Naive thymus-derived CD8-positive, alpha-beta T cell (primary cell): ENCODE results near the gene SH2D2A. TPM values are rescaled to one million over a fixed set of nuclear protein-coding genes. Genes with fewer than 3 reads are reported as not detected.

Experiments used
- ATAC-seq, 2 donors: fragments of 150-1000 bp; cut with Tn5 transposase in 1 of 2; sonication (Bioruptor Pico), chemical (Tn5 transposase) in 1 of 2; 1 replicate in 1 of 2; 2 replicates in 1 of 2; pipeline ENCODE4 v1.10.0; 2021; ENCODE audit warnings: mild to moderate bottlenecking in 2 of 2, moderate library complexity in 2 of 2
- POLR2A ChIA-PET: fragments of 350-600 bp; sonication (Branson Sonifier 250); formaldehyde crosslinking; loops from one replicate; lab custom pipeline; 2021; ENCODE audit warnings: antibody characterized with exemption; lab: Charles Lee
- DNase-seq, 10 donors: peaks; one replicate each; pipeline versions ENCODE4 v3.0.0 to v3.0.0-alpha.2; 2020 to 2022
- H3K27ac Mint-ChIP-seq, 10 donors: one replicate each; pipeline ENCODE4 v1.8.0; 2020 to 2022; ENCODE audit warnings: mild to moderate bottlenecking in 10 of 10, mixed read lengths in 10 of 10, moderate library complexity in 4 of 10, inconsistent platforms in 1 of 10
- H3K27me3 Mint-ChIP-seq, 5 donors: one replicate each; pipeline ENCODE4 v1.8.0; 2021 to 2022; ENCODE audit warnings: mixed read lengths in 5 of 5
- H3K36me3 Mint-ChIP-seq, 3 donors: one replicate each; pipeline ENCODE4 v1.8.0; 2020 to 2022; ENCODE audit warnings: mixed read lengths in 3 of 3, mild to moderate bottlenecking in 2 of 3, inconsistent platforms in 1 of 3
- H3K4me1 Mint-ChIP-seq, 4 donors: one replicate each; pipeline ENCODE4 v1.8.0; 2021 to 2022; ENCODE audit warnings: mixed read lengths in 4 of 4
- H3K4me3 Mint-ChIP-seq, 10 donors: one replicate each; pipeline ENCODE4 v1.8.0; 2020 to 2022; ENCODE audit warnings: mild to moderate bottlenecking in 10 of 10, mixed read lengths in 10 of 10, moderate library complexity in 6 of 10, inconsistent platforms in 1 of 10
- H3K9me3 Mint-ChIP-seq, 9 donors: one replicate each; pipeline ENCODE4 v1.8.0; 2020 to 2022; ENCODE audit warnings: mixed read lengths in 9 of 9, mild to moderate bottlenecking in 3 of 9, inconsistent platforms in 1 of 9, moderate library complexity in 1 of 9
- polyA plus RNA-seq, 3 donors: library from polyadenylated mRNA; unstranded; fragments of 300-500 nt; fragmentation: Illumina TruSeq; gene quantifications; one replicate each; pipeline ENCODE4 v1.2.3, GENCODE V29; 2021
- total RNA-seq, 8 experiments: library from RNA in 2 of 8; stranded (reverse) in 2 of 8; gene quantifications; one replicate each; pipeline ENCODE4 v1.2.3 and lab custom pipeline; 2021 to 2026

SH2D2A gene
- total and polyA plus RNA-seq, 5 experiments from 2014 or later = 23.6 to 31.5 (median 24.7) TPM

DNA sequence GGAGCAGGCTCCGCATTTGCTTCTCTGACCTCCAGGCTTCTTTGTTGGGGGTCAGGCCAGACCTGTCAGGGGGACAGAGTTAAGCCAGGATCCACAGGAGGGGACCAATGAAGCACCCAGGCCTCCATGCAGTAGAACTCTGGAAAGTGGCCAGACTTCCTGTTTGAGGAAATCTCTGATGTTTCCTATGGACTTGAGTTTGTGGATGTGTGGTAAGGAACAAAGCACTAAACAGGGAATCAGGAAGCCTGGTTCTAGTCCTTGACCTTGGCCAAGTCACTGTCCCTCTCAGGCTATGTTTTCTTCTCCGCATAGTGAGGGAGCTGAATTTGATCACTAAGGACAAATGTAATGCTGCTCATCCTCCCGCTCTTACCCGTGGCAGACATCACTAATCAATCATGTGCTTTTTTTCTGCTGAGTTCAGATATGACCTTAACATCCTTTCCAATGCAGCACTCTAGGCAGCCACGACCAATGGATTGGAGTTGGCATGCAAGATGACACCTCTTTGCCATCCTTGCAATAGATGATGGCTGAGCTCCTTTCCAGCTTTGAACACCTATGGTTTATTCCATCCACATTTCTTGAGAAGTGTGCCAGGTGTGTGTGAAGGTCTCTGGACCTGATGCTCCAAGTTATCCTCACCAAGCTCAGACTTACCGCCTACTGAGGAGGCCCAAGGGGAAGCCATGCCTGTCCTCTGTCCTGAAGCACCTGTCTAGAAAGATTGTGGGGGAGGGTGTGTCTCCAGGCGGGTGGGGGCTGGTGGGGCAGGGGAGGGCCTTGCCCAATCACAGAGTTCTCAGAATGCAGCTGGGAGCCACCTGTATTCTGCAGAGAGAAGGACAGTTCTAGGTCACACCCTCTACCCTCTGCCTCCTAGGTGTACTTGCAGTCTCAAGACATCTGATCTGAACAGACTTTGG is 9.9 kb downstream of the SH2D2A start:
- Mint-ChIP-seq H3K4me1 (peaks cover 25 to 42% (median 34%) of the 10 kb centered on the region in 4 donors), H3K27me3 (no peaks in the 10 kb centered on the region), H3K9me3 (no peaks in the 10 kb centered on the region), H3K36me3 (peaks cover 0 to 44% (median 5%) of the 10 kb centered on the region in 3 donors), H3K27ac (peak overlapping the region; percentile 30 to 88 (median 76)), H3K4me3 (no peak overlapping the region)
- DNase-seq (no peak), ATAC-seq (peak; percentile 8 to 10)
- POLR2A ChIA-PET = interaction anchor here (1.1 kb wide), 1 partner anchor 10 kb away, joined by 3 read pairs; no protein-coding TSS in a partner anchor

- Mint-ChIP-seq H3K4me3 (no peak overlapping the region), H3K27me3 (no peaks in the 10 kb centered on the region), H3K4me1 (peaks cover 17 to 42% (median 29%) of the 10 kb centered on the region in 4 donors), H3K36me3 (peaks cover 0 to 42% (median 5%) of the 10 kb centered on the region in 3 donors), H3K27ac (peak overlapping the region; percentile 18 to 88 (median 74)), H3K9me3 (no peaks in the 10 kb centered on the region)
- DNase-seq (no peak), ATAC-seq (no peak)
- POLR2A ChIA-PET = interaction anchor here (0.6 to 0.9 kb wide), 2 partner anchors 15 to 65 kb away, joined by 3 read pairs; partner anchors contain the start of gene MRPL24
These were observed 10.7 kb downstream of the SH2D2A start for GRCh38 chr1:156805766-156806511.

DNA sequence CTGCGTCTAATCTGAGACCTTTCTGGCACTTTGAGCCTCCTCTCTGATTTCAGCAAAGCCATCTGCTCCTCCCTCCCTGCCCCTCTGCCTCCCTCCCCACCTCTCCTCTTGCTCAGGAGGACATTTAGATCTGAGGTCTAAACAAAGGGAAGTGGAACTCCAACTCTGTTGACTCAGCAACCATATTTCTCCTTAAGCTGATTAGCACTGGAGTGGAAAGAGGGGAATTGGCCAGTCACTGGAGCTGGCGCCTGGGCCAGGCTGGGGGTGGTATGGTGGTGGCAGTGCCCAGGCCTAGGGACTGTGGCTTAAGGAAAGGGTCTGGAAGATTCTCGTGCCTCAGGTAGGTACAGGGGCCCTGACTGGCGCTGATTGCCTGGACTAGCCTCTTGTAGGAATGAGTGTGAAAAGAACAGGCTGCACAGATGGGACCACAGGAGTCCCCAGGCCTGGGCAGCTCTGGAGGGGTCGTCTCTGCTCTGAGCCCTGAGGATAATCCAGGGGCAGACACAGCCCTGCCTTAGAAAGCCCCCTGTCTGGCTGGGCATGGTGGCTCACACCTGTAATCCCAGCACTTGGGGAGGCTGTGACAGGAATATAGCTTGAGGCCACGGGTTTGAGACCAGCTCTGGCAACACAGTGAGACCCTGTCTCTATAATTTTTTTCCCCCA is 11.9 kb downstream of the SH2D2A start:
- peaks cover 0 to 49% (median 7%) of the 10 kb centered on the region in 3 donors for H3K36me3 Mint-ChIP-seq
- DNase-seq (no peak), ATAC-seq (no peak)
- H3K9me3 Mint-ChIP-seq = no peaks in the 10 kb centered on the region
- H3K27me3 Mint-ChIP-seq = no peaks in the 10 kb centered on the region
- POLR2A ChIA-PET = interaction anchor here (0.9 kb wide), 1 partner anchor 64 kb away, joined by 3 read pairs; the partner anchor contains the start of gene MRPL24
- peak overlapping the region; percentile 50 to 90 (median 76) for H3K27ac Mint-ChIP-seq
- H3K4me3 Mint-ChIP-seq = no peak overlapping the region
- H3K4me1 Mint-ChIP-seq = peaks cover 16 to 42% (median 28%) of the 10 kb centered on the region in 4 donors

- H3K36me3 Mint-ChIP-seq = peaks cover 0 to 50% (median 7%) of the 10 kb centered on the region in 3 donors
- ATAC-seq (no peak), DNase-seq (no peak)
- H3K27ac Mint-ChIP-seq = peak overlapping the region; percentile 29 to 90 (median 72)
- peaks cover 14 to 42% (median 26%) of the 10 kb centered on the region in 4 donors for H3K4me1 Mint-ChIP-seq
- H3K9me3 Mint-ChIP-seq = no peaks in the 10 kb centered on the region
- H3K27me3 Mint-ChIP-seq = no peaks in the 10 kb centered on the region
- POLR2A ChIA-PET = no interaction called here
- peak overlapping the region in 1 of 10 donors; percentile 2 for H3K4me3 Mint-ChIP-seq
These were observed 12.6 kb downstream of the SH2D2A start for GRCh38 chr1:156804026-156804425.

- H3K36me3 Mint-ChIP-seq = peaks cover 0 to 51% (median 7%) of the 10 kb centered on the region in 3 donors
- DNase-seq (no peak), ATAC-seq (no peak)
- no peaks in the 10 kb centered on the region for H3K9me3 Mint-ChIP-seq
- H3K27me3 Mint-ChIP-seq = no peaks in the 10 kb centered on the region
- H3K27ac Mint-ChIP-seq = peak overlapping the region in 8 of 10 donors; percentile 22 to 71 (median 46)
- H3K4me1 Mint-ChIP-seq = peaks cover 11 to 37% (median 21%) of the 10 kb centered on the region in 4 donors
- H3K4me3 Mint-ChIP-seq = no peak overlapping the region
- POLR2A ChIA-PET = interaction anchor here (0.6 kb wide), 1 partner anchor 19 kb away, joined by 4 read pairs; no protein-coding TSS in a partner anchor
These were observed 13.4 kb downstream of the SH2D2A start for GRCh38 chr1:156803086-156803851.

DNA sequence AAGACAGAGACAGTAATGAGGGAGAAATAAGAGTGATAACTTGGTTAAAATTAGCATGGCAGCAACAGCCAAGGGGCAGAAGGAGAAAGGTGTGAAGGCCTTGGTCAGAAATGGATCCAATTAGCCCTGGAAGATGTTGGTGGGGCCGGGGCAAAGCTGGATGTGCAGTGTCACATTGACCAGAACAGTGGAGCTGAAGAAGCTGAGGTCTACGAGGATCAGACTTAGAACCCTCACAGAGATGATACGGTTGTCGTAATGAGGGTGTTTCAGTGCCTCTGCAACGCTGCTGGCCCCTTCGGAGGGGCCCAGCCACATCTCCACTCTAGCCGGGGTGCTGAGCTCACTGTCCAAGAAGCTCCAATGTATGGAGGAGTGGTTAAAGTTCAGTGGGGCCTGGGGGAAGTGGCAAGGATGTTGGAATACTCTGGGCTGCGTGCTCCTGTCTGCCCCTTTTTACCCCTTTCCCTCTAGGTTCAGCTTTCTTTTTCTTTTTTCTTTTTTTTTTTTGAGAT is 14.2 kb downstream of the SH2D2A start:
- no peaks in the 10 kb centered on the region for H3K27me3 Mint-ChIP-seq
- ATAC-seq = no peak
- H3K4me3 Mint-ChIP-seq = no peak overlapping the region
- peaks cover 1 to 51% (median 12%) of the 10 kb centered on the region in 3 donors for H3K36me3 Mint-ChIP-seq
- POLR2A ChIA-PET = interaction anchor here (0.8 kb wide), 1 partner anchor 13 kb away, joined by 4 read pairs; no protein-coding TSS in a partner anchor
- no peaks in the 10 kb centered on the region for H3K9me3 Mint-ChIP-seq
- peak overlapping the region in 8 of 10 donors; percentile 29 to 77 (median 60) for H3K27ac Mint-ChIP-seq
- no peak for DNase-seq
- peaks cover 4 to 29% (median 13%) of the 10 kb centered on the region in 4 donors for H3K4me1 Mint-ChIP-seq

DNA sequence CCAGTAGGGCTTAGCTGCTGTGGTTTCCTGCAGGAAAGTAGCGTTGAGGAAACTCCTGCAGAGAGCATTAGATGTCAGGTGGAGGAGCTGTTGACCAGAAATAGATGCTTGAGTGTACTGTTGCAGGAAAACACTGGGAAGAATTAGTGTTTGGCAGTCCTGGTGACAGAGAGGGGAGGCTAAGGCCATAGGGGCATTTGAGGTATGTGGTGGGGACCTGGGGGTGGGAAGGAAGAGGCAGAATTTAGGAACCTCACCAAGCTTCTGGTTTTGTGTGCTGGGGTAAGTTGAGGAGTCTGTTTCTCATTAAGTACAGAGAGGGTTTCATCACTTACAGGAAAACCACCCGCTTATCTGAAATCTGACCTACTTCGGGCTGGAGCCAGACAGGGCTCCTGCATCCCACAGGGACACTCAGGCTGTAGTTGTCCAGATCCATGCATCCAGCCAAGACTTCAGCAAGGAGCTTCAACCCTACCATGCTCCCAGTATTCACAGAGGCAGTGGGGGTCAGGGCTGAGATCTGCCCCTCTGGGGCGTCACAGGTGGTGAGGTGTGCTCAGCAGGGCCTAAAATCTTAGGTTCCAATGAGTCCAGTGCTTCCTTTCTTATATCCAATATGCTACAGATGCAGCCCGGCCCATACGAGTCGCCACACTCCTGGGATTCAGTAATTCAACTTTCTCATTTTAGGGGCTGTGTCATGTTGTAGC is 15.1 kb downstream of the SH2D2A start:
- Mint-ChIP-seq H3K9me3 (no peaks in the 10 kb centered on the region), H3K27ac (peak overlapping the region; percentile 4 to 78 (median 56)), H3K36me3 (peaks cover 6 to 53% (median 15%) of the 10 kb centered on the region in 3 donors), H3K27me3 (no peaks in the 10 kb centered on the region), H3K4me1 (peaks cover under 1 to 27% (median 9%) of the 10 kb centered on the region in 4 donors), H3K4me3 (no peak overlapping the region)
- DNase-seq (no peak), ATAC-seq (no peak)
- POLR2A ChIA-PET = no interaction called here

DNA sequence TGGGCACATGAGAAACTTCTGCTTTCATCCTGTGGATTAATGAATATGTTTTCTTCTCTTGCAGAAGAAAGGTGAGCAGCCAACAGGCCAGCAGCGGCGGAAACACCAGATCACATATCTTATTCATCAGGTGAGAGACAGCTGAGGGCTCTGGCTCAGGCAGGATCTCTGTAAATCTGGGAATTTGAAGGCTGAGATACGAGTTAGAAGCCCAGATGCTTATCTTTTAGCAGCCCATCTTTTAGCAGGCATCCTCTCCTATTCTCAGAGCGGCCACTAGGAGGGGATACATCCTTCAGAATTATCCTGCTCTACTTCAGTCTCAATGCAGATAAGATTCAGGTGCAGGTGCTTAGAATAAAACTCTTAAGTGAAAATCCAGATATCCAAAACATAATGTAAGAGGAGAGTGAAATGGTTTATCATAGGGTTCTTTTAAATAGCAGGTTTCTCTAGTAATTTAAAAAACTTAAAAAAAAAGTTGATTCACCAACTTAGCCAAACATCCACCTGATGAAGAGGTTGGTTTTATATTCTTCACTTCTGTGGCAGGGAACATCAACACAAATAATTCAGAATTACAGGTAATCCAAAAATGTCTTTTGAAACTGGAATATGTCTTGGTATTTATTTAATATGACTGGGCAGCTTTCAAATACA is 19.3 kb downstream of the SH2D2A start:
- H3K9me3 Mint-ChIP-seq = no peaks in the 10 kb centered on the region
- H3K4me1 Mint-ChIP-seq = peaks cover 3 to 14% (median 5%) of the 10 kb centered on the region in 4 donors
- H3K27ac Mint-ChIP-seq = peak overlapping the region in 3 of 10 donors; percentile 8 to 42 (median 17)
- no peaks in the 10 kb centered on the region for H3K27me3 Mint-ChIP-seq
- DNase-seq (peak; percentile 25 to 77 (median 64)), ATAC-seq (peak; percentile 88 to 92)
- no peak overlapping the region for H3K4me3 Mint-ChIP-seq
- POLR2A ChIA-PET = interaction anchor here (1.1 to 3.2 kb wide), 2 partner anchors 10 to 63 kb away, joined by 3 to 13 read pairs; partner anchors contain the start of gene NTRK1
- H3K36me3 Mint-ChIP-seq = peaks cover 16 to 86% (median 25%) of the 10 kb centered on the region in 3 donors

DNA sequence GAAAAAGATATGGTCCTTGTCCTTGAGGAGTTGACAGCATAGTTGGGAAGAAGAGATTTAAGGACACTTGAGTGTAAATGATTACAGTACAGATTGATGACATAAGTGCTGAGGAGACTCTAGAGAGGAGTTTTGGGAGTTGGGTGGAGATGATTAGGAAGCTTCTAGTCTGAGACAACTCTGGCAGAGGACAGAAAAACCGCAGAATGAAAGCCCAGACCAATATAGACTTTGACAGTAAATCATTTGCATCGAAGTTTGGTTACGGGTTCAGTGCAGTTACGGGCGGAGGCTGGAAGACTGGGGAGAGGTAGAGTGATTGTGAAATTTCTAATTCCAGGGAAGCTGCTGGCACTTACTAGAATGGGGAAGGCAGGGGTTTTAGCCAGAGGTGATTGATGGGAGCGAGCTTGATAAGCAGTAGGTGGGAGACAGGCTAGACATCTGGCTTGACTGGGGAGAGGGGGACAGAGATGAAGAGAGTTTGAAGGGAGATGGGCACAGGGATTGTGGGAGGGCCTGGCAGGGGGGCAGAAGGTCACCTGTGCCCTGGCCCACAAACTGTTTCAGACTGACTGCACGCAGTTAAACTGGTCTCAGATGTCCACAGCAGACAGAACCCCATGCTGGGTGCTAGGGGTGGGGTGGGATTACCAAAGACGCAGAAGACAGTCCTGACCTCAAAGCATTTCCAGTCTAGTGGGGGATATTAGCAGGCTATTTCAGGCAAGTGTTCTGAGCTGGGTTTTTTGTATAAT is 20.1 kb downstream of the SH2D2A start:
- ATAC-seq (no peak), DNase-seq (no peak)
- POLR2A ChIA-PET = interaction anchor here (0.6 to 1.1 kb wide), 2 partner anchors 11 to 471 kb away, joined by 3 to 4 read pairs; no protein-coding TSS in a partner anchor
- peak overlapping the region in 6 of 10 donors; percentile 29 to 88 (median 46) for H3K27ac Mint-ChIP-seq
- no peaks in the 10 kb centered on the region for H3K27me3 Mint-ChIP-seq
- no peak overlapping the region for H3K4me3 Mint-ChIP-seq
- peaks cover 3 to 7% (median 4%) of the 10 kb centered on the region in 4 donors for H3K4me1 Mint-ChIP-seq
- no peaks in the 10 kb centered on the region for H3K9me3 Mint-ChIP-seq
- peaks cover 16 to 93% (median 25%) of the 10 kb centered on the region in 3 donors for H3K36me3 Mint-ChIP-seq
